ENCODE data around the gene CYB5RL.
"Not testable (repeated sequence)": the region's sequence is repeated elsewhere in the genome, so short reads cannot be mapped to it uniquely, and the experiment has no call there.

CYB5RL gene, protein sequence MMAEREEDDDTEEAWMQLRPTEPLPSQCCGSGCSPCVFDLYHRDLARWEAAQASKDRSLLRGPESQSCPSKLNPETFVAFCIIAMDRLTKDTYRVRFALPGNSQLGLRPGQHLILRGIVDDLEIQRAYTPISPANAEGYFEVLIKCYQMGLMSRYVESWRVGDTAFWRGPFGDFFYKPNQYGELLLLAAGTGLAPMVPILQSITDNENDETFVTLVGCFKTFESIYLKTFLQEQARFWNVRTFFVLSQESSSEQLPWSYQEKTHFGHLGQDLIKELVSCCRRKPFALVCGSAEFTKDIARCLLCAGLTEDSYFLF

GRCh38 chr1:54199765-54200518 lies at the start of gene CYB5RL, which contains the start of gene MRPL37:
CYB5RL (minus strand) TSS chr1:54200030; CDS start chr1:54195616, 4,414 bp downstream.
MRPL37 (plus strand) TSS chr1:54200167; CDS start chr1:54200244, 77 bp downstream.
- peak; percentile 97 for DNase-seq

DNA sequence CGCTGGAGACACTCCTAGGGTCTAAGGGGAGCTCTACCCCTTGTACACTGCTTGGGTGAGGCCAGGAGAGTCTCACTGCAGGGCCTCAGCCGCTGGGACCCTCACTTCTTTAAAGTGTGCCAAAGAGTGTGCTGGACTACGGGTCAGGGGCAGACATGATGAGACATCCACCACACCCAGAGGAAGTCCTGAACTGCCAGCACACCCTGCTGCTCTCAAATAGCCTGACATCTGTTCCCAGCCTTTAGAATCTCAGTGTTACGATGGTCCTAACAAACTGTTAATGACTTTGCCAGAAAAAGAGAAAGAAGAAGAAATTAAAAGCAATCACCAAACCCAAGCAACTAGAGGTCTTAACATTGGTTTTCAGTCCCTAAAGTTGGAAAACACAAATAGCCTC lies 49.1 kb upstream of the CYB5RL start:
- DNase-seq = no peak

- no peak for DNase-seq
These were observed 48.2 kb upstream of the CYB5RL start for GRCh38 chr1:54247863-54248515.

DNA sequence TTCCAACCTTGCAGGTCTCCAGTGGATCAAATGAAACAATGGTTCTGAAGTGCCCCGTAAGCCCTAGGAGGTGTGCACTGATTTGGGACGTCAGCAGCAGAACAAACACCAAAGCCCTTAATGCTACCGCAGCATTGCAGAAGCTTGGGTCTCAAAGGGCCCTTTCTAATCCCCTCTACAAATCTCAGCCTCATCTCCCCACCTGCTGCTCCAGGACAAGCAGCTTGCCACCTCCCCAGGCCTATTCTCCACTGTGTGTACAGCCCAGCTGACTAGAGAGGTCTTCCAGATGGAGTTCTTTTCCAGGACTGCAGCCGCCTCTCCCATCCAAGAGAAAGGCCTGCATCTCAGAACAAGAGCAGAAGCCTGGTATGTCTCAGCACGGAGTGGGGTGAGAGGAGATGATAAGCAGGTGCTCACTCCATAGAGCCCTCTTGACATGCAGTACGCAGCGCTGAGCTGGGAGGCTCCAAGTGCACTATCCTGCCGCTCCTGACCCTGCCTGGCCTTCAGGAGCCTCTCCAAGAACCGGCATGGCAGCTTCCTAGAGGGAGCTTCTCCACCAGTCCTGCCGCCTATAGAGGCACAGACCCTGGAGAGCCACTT lies 46.4 kb upstream of the CYB5RL start:
- DNase-seq = no peak

DNA sequence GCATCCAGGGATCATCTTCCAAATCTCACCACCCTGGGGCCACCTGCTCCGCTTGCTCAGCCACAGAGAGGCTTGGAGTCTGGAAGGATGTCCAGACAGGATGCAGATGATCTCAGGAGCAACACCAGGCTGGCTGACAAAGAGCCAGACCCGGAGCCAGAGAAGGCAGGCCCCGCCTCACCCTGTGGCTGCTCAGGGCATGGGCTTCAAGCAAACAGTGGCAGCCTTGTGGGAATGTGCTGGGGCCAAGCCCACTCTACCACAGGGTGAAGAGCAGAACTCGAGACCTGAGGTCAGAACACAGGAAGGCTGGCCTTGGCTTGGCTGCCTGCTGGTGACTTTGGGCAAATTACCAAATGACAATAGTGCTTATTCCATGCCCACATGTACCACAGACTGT lies 45.7 kb upstream of the CYB5RL start:
- DNase-seq = no peak

DNA sequence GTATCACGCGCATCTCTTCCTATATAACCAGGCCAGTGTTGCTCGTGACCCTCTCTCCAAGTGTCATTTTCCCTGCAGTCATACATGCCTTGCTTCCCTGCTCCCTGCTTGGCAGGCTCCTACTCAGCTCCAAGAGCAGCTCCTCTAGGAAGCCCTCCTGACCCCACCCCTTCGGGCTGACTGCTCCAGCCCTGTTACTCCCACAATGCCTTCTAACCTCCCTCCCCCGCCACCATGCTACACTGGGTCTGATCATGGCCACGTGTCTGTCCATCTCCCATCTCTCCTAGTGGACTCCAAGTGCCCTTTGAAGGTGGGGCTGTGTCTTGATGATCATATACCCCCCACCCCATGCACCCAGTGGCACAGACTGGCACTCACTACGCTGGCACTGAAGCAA lies 44.8 kb upstream of the CYB5RL start:
- DNase-seq = no peak

GRCh38 chr1:54243022-54243421 lies 43.2 kb upstream of the CYB5RL start:
- DNase-seq = no peak

- DNase-seq = no peak
These were observed 41.5 kb upstream of the CYB5RL start for GRCh38 chr1:54241364-54241763.

GRCh38 chr1:54240741-54241335 lies 41.0 kb upstream of the CYB5RL start:
- no peak for DNase-seq

- no peak for DNase-seq
These were observed 39.8 kb upstream of the CYB5RL start for GRCh38 chr1:54239631-54240031.

DNA sequence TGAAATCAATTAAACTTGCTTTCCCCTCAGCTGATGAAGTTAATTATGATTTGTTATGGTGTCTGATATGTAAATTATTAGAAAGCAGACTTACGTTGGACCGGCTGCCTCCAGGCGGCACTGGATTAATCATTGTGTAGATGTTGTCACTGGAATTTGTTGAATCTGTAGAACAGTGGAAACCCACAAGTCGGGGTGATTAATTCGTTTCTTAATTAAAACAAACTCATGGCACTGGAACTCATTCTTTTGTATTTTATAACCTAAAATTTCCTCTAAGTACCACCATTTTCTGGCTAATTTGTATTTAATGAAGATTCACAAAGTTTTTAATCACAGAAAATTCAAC lies 39.2 kb upstream of the CYB5RL start:
- DNase-seq = no peak

GRCh38 chr1:54238353-54239034 lies 38.7 kb upstream of the CYB5RL start:
- DNase-seq = no peak

- DNase-seq = no peak
These were observed 37.8 kb upstream of the CYB5RL start for GRCh38 chr1:54237586-54237985.

GRCh38 chr1:54234284-54234683 lies 34.5 kb upstream of the CYB5RL start:
- DNase-seq = no peak

GRCh38 chr1:54233196-54233595 lies 33.4 kb upstream of the CYB5RL start:
- not testable (repeated sequence) for DNase-seq

DNA sequence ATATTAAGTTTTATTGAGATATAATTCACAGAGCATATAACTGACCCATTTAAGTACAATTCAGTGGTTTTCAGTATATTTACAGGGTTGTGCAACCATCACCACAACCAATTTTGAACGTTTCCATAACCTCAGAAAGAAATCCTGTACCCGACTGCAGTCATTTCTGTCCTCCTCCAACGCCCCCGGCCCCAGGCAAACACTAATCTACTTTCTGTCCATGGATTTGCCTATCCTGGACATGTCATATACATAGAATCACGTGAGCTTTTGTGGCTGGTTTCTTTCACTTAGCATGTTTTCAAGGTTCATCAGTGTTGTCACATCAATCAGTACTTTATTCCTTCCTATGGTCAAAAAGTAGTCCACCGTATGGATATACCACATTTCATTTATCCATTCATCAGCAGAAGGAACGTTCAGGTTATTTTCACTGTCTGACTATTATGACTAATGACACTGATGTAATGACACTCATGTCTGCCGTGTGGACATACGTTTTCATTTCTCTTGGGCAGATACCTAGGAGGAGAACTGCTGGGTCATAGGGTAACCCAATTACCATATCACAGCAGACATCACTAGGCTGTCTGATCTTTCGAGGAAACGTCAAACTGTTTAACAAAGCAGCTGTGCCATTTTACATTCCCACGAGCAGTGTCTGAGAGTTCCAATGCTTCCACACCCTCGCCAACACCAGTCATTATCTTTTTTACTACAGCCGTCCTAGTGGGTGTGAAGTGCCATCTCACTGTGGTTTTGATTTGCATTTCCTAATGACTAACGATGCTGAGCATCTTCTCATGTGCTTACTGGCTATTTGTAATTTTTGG lies 30.9 kb upstream of the CYB5RL start:
- DNase-seq = no peak

- no peak for DNase-seq
These were observed 29.6 kb upstream of the CYB5RL start for GRCh38 chr1:54229281-54229891.

GRCh38 chr1:54228638-54229079 lies 28.8 kb upstream of the CYB5RL start:
- DNase-seq = no peak

- no peak for DNase-seq
These were observed 28.1 kb upstream of the CYB5RL start for GRCh38 chr1:54227891-54228310.

- peak; percentile 2 for DNase-seq
These were observed 27.3 kb upstream of the CYB5RL start for GRCh38 chr1:54227091-54227602.
